Neural cell (in vitro differentiated cells): ENCODE results near the gene LRBA.
"Not testable (repeated sequence)": the region's sequence is repeated elsewhere in the genome, so short reads cannot be mapped to it uniquely, and the experiment has no call there.

Source experiments
- EP300 ChIP-seq: fragments of 450-650 bp; conservative IDR thresholded peaks from 2 replicates; pipeline ENCODE4 v1.6.1; 2014; ENCODE audit warnings: antibody characterized with exemption, mild to moderate bottlenecking, moderate library complexity; ENCODE audit not compliant: poor library complexity, severe bottlenecking
- EZH2 ChIP-seq: fragments of 200-600, 300-800 bp; shearing (Covaris generic), sonication (generic); IDR thresholded peaks from 2 replicates; pipeline ENCODE4 v1.6.1; 2014; ENCODE audit warnings: antibody characterized with exemption, low read length, borderline replicate concordance, mild to moderate bottlenecking; ENCODE audit not compliant: insufficient read depth, poor library complexity, severe bottlenecking
- MXI1 ChIP-seq: fragments of 450-650 bp; conservative IDR thresholded peaks from 2 replicates; pipeline ENCODE4 v1.6.1; 2014; ENCODE audit warnings: antibody characterized with exemption, mild to moderate bottlenecking; ENCODE audit not compliant: poor library complexity, severe bottlenecking
- POLR2AphosphoS5 ChIP-seq: IDR thresholded peaks from 2 replicates; pipeline ENCODE4 v1.6.1; 2012
- RAD21 ChIP-seq: fragments of 450-650 bp; conservative IDR thresholded peaks from 2 replicates; pipeline ENCODE4 v1.6.1; 2014; ENCODE audit warnings: antibody characterized with exemption, mild to moderate bottlenecking, moderate library complexity
- SMC3 ChIP-seq: fragments of 450-650 bp; conservative IDR thresholded peaks from 2 replicates; pipeline ENCODE4 v1.6.1; 2014; ENCODE audit warnings: antibody characterized with exemption, mild to moderate bottlenecking, moderate library complexity; ENCODE audit not compliant: poor library complexity
- TAF1 ChIP-seq: IDR thresholded peaks from 2 replicates; pipeline ENCODE4 v1.6.1; 2012; ENCODE audit warnings: low read depth
- TF ChIP-seq, protein P1 (sequence below): fragments of 450-650 bp; IDR thresholded peaks from 2 replicates; pipeline ENCODE4 v1.5.1; 2014; ENCODE audit warnings: antibody characterized with exemption, mild to moderate bottlenecking, moderate library complexity; ENCODE audit not compliant: poor library complexity, severe bottlenecking
- TF ChIP-seq, protein P2 (sequence below): IDR thresholded peaks from 2 replicates; pipeline ENCODE4 v1.6.1; 2012; ENCODE audit warnings: borderline replicate concordance

DNA sequence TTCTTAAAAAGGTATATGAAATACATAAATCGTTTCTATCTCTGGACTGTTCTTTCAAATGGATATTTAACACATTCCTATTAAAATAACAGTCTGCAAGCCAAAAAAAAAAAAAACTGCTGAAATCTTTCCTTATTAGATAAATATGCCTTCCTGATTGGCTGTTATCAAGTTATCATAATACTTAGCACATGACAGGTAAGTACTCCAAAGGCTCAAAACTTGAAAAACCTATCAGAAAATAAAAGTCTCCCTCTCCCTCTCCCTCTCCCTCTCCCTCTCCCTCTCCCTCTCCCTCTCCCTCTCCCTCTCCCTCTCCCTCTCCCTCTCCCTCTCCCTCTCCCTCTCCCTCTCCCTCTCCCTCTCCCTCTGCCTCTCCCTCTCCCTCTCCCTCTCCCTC lies 356.8 kb downstream of the LRBA start:
- TF ChIP-seq, protein P1, sequence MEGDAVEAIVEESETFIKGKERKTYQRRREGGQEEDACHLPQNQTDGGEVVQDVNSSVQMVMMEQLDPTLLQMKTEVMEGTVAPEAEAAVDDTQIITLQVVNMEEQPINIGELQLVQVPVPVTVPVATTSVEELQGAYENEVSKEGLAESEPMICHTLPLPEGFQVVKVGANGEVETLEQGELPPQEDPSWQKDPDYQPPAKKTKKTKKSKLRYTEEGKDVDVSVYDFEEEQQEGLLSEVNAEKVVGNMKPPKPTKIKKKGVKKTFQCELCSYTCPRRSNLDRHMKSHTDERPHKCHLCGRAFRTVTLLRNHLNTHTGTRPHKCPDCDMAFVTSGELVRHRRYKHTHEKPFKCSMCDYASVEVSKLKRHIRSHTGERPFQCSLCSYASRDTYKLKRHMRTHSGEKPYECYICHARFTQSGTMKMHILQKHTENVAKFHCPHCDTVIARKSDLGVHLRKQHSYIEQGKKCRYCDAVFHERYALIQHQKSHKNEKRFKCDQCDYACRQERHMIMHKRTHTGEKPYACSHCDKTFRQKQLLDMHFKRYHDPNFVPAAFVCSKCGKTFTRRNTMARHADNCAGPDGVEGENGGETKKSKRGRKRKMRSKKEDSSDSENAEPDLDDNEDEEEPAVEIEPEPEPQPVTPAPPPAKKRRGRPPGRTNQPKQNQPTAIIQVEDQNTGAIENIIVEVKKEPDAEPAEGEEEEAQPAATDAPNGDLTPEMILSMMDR: not testable (repeated sequence)
- not testable (repeated sequence) for TF ChIP-seq EZH2, SMC3, POLR2AphosphoS5, EP300, TAF1, RAD21, MXI1
- TF ChIP-seq, protein P2, sequence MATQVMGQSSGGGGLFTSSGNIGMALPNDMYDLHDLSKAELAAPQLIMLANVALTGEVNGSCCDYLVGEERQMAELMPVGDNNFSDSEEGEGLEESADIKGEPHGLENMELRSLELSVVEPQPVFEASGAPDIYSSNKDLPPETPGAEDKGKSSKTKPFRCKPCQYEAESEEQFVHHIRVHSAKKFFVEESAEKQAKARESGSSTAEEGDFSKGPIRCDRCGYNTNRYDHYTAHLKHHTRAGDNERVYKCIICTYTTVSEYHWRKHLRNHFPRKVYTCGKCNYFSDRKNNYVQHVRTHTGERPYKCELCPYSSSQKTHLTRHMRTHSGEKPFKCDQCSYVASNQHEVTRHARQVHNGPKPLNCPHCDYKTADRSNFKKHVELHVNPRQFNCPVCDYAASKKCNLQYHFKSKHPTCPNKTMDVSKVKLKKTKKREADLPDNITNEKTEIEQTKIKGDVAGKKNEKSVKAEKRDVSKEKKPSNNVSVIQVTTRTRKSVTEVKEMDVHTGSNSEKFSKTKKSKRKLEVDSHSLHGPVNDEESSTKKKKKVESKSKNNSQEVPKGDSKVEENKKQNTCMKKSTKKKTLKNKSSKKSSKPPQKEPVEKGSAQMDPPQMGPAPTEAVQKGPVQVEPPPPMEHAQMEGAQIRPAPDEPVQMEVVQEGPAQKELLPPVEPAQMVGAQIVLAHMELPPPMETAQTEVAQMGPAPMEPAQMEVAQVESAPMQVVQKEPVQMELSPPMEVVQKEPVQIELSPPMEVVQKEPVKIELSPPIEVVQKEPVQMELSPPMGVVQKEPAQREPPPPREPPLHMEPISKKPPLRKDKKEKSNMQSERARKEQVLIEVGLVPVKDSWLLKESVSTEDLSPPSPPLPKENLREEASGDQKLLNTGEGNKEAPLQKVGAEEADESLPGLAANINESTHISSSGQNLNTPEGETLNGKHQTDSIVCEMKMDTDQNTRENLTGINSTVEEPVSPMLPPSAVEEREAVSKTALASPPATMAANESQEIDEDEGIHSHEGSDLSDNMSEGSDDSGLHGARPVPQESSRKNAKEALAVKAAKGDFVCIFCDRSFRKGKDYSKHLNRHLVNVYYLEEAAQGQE: not testable (repeated sequence)
